ENCODE measurements around the gene RALGPS1. TPM values are rescaled to one million over a fixed set of nuclear protein-coding genes. Genes with fewer than 3 reads are reported as not detected.

The RALGPS1 gene
- total RNA-seq, 4 donors from 2014 or later = 27.3 to 42.1 (median 39.1) TPM

DNA sequence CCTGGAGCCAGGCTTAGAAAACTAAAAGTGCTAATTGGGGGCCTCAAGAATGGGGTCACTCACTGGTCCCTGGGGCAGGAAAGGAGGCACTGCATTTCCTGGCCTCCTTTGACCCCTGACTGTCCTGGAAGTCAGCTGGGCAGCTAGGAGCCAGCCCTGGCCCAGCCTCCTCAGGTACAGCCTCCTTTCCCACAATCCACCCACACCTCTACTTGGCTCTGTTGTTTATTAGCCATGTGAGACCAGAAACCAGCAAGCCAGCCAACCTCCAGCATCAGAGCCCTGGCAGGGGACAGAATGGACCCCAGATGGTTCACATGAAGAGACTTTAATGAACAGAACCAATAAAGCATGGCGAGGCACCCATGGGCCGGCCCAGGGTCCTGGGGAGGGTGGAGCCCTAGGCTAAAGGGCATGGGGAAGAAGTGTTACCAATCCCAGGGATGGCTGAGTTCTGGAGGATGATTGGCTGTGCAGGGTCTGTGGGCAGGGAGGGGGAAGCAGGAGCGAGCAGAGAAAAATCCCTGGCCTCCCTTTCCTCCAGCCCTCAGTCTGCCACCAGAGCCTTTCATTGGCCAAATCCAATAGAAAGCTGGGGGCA lies 263.2 kb downstream of the RALGPS1 start:
- 97 to 100% methylated on average over 3 of the region's 3 CpGs for WGBS, 2 donors
- no peaks in the 10 kb centered on the region for H3K36me3 ChIP-seq
- H3K4me3 ChIP-seq (replicated peaks in 1 of 3) = no peak overlapping the region
- no peak overlapping the region for H3K27ac ChIP-seq
- no peak for DNase-seq
- H3K27me3 ChIP-seq = no peaks in the 10 kb centered on the region
- no peaks in the 10 kb centered on the region for H3K9me3 ChIP-seq
- intact Hi-C loops (cut with DNase I) = loop anchor here (5.0 kb wide), 1 partner anchor 55 kb away; the partner anchor contains the start of gene ANGPTL2
- no peak for TF ChIP-seq POLR2A (IDR thresholded peaks at IDR 0.05)
- TF ChIP-seq, protein P1, sequence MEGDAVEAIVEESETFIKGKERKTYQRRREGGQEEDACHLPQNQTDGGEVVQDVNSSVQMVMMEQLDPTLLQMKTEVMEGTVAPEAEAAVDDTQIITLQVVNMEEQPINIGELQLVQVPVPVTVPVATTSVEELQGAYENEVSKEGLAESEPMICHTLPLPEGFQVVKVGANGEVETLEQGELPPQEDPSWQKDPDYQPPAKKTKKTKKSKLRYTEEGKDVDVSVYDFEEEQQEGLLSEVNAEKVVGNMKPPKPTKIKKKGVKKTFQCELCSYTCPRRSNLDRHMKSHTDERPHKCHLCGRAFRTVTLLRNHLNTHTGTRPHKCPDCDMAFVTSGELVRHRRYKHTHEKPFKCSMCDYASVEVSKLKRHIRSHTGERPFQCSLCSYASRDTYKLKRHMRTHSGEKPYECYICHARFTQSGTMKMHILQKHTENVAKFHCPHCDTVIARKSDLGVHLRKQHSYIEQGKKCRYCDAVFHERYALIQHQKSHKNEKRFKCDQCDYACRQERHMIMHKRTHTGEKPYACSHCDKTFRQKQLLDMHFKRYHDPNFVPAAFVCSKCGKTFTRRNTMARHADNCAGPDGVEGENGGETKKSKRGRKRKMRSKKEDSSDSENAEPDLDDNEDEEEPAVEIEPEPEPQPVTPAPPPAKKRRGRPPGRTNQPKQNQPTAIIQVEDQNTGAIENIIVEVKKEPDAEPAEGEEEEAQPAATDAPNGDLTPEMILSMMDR (IDR thresholded peaks at IDR 0.05) = no peak
- H3K4me1 ChIP-seq = peaks cover 4 to 25% of the 10 kb centered on the region in 2 donors

DNA sequence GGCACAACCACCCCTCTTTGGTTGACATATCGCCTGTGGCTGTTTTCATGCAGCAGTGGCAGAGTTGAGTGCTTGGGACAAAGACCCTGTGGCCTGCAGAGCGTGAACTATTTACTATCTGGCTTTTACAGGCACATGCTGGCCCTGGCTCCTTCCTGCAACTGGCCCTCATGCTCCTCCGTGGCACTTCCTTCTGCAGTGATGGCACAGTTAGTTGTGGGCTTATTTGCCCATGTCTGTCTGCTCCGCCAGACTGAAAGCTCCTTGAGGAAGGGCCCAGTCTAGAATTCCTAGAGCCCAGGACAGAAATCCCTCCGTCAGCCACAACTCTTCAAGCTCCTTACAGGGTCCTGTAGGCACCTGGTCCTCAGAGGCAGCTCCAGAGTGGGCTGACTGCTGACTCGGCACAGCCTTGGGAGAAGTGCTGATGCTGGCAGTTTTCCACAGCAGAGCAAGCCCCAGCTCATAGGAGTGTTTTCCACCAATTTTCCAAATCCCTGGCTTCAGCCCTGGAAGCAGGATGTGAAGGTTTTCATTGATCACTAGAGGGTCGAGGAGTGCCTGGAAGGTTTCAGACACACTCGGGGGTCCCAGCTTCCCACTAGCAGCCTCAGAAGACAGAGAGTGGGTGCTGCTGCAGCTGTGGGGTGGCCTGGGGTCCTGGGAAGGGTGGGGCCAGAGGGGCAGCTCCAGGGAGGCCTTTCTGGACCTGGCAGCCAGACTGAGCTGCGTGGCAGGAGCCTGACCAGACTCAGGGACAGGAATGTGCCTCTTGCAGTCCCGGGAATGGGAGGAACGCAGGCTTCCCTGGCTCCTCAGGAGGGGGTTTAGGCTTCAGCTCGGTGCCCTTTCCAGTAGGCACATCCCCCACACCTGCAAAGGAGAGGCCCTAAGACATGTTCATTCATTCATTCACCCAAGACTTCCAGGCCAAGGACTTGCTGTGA lies 264.4 kb downstream of the RALGPS1 start:
- Histone ChIP-seq H3K36me3 (no peaks in the 10 kb centered on the region), H3K27me3 (no peaks in the 10 kb centered on the region), H3K27ac (peak overlapping the region in 2 of 3 donors; percentile 5 to 53), H3K4me3 (replicated peaks in 1 of 3) (no peak overlapping the region), H3K9me3 (no peaks in the 10 kb centered on the region), H3K4me1 (peaks cover 4 to 25% of the 10 kb centered on the region in 2 donors)
- TF ChIP-seq, protein P1 (IDR thresholded peaks at IDR 0.05) = no peak
- no peak for TF ChIP-seq POLR2A (IDR thresholded peaks at IDR 0.05)
- intact Hi-C loops (cut with DNase I) = loop anchor here (5.0 kb wide), 1 partner anchor 57 kb away; the partner anchor contains the start of gene ANGPTL2
- 69 to 84% methylated on average over 7 to 10 of the region's 12 CpGs for WGBS, 2 donors
- peak in 1 of 2 donors; percentile 33 for DNase-seq

DNA sequence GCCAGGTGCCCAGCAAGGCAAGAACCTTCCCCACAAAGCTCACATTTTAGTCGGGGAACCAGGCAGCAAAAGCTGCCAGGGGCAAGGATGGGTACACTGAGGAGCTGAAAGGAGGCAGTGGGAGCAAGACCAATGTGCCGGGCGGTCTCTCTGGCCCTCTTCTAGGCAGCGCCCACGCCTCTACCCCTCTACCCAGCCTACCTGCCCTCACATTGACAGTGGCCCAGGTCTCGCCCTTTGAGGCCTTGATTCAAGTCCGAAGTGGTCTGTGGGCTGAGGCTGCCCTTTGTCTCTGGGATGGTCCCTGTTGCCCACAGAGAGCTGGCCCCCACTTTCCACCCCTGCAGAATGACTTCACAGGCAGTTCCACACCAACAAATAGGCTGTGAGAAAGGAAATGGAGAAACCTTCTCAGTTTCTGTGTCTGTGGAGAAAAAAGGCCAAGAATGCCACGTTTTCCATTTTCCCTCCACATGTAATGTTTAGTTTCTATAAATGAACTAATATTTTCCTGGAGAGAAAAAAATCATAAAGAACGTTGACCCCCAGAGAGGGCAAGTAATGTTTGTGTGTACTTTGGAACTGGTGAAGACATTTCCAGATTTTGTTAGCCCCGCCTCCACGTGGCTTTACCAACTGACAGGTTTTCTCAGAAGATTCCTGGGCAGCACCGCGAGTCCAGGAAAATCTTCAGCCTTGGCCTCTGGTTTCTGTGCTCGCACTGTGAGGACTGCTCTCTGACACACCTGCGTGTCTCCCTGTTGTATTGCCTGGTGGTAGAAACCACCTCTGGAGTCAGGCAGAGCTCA lies 265.3 kb downstream of the RALGPS1 start:
- no peak for DNase-seq
- intact Hi-C loops (cut with DNase I) = loop anchor here (5.0 kb wide), 1 partner anchor 58 kb away; the partner anchor contains the start of gene ANGPTL2
- H3K27ac ChIP-seq = peak overlapping the region in 1 of 3 donors; percentile 53

DNA sequence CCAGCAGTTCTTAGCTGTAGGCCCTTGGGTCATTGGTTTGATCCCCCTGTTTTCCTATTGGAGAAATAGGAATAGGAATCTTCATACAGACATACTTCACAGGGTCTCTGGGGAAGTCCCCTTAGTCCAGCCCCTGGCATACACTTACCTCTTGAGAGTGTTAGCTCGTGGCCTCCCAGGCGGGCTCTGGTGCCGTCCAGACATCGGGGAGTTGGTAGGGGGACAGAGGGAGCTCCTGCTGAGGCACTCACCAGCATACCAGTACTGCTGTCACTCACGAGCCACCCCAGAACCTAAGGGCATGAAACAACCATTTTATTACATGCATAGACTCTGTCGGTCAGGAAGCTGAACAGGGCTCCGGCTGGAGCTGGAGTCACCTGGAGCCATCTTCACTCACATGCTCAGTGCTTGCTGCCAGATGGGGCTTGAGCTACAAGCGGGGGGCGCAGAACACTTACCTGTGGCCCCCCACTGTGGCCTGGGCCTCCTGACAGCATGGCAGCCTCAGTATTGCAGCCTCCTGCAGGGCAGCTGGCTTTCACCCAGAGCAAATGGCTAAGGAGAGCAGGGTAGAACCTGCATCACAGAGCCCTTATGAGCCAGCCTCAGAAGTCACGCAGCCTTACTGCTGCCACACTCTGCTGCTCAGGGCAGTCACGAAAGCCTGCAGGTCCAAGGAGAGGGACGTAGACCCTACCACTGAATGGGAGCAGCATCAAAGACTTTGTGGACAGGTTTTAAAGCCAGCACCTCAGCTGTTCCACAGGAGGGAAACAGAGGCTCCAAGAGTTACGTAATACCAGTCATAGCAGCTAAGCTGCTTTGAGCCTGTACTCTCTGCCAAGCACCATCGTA lies 266.1 kb downstream of the RALGPS1 start:
- 93% methylated on average over 10 to 13 of the region's 14 CpGs for WGBS, 2 donors
- intact Hi-C loops (cut with DNase I) = no loop called here
- no peak for DNase-seq
- TF ChIP-seq POLR2A (IDR thresholded peaks at IDR 0.05) = no peak
- TF ChIP-seq, protein P1 (IDR thresholded peaks at IDR 0.05) = no peak
- Histone ChIP-seq H3K27ac (no peak overlapping the region), H3K4me1 (peaks cover 4 to 37% of the 10 kb centered on the region in 2 donors), H3K9me3 (no peaks in the 10 kb centered on the region), H3K4me3 (replicated peaks in 1 of 3) (no peak overlapping the region), H3K27me3 (no peaks in the 10 kb centered on the region), H3K36me3 (no peaks in the 10 kb centered on the region)

More for the DNA sequence above, 265.3 kb downstream of the RALGPS1 start:
- H3K36me3 ChIP-seq = no peaks in the 10 kb centered on the region
- no peak overlapping the region for H3K4me3 ChIP-seq (replicated peaks in 1 of 3)
- no peaks in the 10 kb centered on the region for H3K27me3 ChIP-seq
- WGBS, 2 donors = 92% methylated on average over 9 to 15 of the region's 15 CpGs
- TF ChIP-seq POLR2A (IDR thresholded peaks at IDR 0.05) = no peak
- TF ChIP-seq, protein P1 (IDR thresholded peaks at IDR 0.05) = no peak
- no peaks in the 10 kb centered on the region for H3K9me3 ChIP-seq
- peaks cover 4 to 29% of the 10 kb centered on the region in 2 donors for H3K4me1 ChIP-seq
